HG03139 (cell line): ENCODE measurements around the gene TRAPPC13.
"Not testable (repeated sequence)": the region's sequence is repeated elsewhere in the genome, so short reads cannot be mapped to it uniquely, and the experiment has no call there.

Experiments
- ATAC-seq: cut with Tn5 transposase; IDR thresholded peaks from one replicate; pipeline ENCODE4 v1.9.1; 2021; ENCODE audit not compliant: unreplicated experiment

Gene TRAPPC13

DNA sequence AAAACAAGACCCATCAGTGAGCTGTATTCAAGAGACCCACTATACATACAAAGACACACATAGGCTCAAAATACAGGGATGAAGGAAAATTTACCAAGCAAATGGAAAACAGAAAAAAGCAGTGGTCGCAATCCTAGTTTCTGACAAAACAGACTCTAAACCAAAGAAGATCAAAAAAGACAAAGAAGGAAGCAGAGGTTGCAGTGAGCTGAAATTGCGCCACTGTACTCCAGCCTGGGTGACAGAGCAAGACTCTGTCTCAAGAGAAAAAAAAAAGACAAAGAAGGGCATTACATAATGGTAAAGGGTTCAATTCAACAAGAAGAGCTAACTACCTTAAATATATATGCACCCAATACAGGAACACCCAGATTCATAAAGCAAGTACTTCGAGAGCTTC is 51.2 kb downstream of the TRAPPC13 start:
- ATAC-seq: not testable (repeated sequence)

DNA sequence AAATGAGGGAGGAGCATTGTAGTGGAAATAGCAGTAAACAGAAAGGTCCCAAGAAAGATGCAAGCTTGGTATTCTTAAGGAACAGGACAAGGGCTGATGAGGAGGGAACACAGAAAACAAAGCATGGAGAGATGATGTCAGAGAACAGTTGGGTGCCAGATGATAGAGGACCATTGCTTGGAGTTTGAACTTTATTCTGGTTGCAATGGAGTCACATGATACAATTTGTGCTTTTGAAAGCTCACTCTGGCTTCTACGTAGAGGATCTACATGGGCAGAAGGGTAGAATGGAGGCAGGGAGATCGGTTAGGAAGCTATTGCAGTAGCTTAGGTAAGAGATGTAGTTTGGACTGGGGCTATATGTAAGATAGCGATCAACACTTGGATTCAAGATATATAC is 57.3 kb downstream of the TRAPPC13 start:
- ATAC-seq: no peak

DNA sequence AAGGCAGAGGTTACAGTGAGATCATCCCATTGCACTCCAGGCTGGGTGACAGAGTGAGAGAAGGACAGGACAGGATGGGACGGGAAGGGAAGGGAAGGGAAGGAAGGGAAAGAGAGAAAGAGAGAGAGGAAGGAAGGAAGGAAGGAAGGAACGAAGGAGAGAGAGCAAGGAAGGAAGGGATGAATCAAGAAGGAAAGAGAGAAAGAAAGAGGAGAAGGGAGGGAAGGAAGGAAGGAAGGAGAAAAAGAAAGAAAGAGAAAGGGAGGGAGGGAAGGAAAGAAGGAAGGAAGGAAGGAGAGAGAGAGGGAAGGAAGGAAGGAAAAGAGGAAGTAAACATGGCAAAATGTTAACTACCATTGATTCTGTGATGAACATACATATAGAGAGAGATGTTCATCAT is 68.3 kb downstream of the TRAPPC13 start:
- no peak for ATAC-seq

DNA sequence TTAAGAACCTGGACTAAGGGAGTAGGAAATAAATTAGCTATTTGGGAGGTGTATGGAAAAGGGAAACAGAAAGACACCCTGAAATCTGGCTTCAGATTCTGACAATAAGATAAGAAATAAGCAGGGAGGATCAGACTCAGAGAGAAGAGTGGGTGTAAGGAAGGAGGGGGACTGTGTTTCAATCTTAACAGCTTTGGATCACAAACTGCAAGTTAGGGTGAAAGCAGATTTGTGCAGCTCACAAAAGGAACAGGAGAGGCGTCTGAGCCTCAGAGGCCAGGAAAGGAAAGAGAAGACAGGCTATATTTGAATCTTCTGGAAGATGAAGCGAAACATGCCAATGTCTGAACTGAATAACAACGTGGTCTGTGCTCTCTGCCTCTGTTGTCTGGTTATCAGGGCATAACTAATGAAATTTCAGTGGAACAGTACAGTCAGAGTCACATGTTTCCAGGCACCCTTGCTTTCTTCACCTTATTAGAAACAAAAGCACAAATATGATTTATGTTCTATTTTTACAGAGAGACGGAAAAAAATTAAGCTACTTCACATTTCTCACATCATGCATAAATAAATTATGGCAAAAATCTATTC is 70.4 kb downstream of the TRAPPC13 start:
- no peak for ATAC-seq

DNA sequence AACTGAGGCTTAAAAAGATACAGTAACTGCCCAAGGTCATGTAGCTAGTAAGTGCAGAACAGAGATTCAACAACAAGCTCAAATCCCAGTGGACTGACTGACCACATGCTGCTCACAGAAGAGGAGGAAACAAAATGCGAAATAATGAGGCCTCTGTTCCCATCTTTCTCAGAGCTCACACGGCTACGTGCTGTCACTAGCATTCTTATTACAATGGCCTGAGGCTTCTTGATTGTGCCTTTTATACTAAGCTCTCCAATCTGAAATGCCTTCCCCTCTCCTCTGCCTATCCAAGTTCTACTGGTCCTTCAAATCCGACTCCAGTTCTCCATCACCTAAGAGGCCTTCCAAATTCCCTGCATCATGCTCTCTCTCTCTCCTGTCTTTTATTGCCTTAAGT is 71.1 kb downstream of the TRAPPC13 start:
- ATAC-seq: no peak

DNA sequence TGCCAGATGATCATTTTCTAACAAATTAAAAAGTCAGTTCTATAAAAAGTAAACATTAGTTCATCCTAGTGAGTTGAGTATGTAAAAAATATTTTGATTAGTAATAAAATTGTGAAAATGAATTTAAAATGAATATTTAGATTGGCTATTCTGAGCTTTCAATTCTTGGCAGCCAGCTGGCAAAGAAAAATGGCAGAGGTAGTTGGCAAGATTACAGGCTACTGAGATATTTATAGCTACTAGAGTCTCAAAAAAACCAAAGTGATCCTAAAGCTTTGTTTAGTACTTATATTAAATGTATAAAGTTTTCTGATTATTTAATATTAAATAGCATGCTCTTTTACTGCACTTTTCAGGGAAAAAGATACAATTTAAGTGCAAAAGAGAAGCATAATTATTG is 72.1 kb downstream of the TRAPPC13 start:
- no peak for ATAC-seq

DNA sequence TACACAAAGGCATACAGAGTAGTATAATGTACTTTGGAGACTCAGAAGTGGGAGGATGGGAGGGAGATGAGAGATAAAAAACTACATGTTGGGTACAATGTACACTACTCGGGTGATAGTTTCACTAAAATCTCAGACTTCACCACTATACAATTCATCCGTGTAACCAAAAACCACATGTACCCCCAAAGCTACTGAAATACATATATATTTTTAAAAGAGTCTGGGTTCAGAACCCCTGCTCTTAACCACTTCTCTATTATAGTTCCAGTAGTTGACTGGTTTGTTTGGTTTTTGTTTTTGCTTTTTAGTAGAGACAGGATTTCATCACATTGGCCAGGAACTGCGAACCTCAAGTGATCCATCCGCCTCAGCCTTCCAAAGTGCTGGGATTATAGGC is 74.5 kb downstream of the TRAPPC13 start:
- no peak for ATAC-seq

DNA sequence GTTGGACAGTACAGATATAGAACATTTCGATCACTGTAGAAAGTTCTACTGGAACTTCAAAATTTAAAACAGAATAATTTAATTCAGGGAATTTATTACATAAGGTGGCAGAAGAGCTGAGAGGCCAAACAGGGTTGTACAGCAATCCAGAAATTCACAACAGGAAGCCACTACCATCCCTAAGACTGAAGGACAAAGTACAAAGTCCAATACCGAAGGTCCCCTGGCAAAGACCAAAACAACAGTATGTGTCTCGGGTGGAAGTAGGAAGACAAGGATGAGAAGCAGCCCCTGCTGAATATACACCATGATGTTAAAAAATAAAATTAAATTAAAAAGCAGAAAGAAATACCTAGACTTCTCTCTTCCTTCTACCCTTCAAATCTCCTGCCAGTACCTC is 77.2 kb downstream of the TRAPPC13 start:
- no peak for ATAC-seq

DNA sequence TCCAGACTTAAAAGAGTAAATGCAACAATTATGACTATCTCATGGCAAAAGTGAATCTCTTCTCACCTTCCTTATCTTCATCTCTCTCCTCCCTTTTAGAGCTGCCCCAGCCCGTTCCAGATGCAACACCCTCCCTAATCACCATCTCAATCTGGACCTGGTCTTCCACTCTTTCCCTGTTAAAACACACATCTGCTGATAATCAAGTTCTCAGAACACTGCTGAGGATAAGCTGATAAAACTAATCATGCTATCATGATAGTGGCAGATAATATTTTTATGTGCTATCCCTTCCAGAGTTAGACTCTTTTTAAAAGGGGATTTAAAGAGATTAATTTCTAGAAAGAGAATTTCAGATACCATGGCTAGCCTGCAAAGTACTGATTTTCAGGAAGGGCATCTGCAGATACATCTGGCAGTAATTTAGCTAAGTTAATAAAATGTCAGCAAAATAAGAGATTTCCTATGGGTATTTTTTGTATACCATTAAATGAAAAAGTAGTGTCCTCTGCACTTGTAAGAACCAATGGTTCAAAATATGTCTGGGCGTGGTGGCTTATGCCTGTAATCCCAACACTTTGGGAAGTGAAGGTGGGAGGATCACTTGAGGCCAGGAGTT is 79.9 kb downstream of the TRAPPC13 start:
- ATAC-seq: no peak

DNA sequence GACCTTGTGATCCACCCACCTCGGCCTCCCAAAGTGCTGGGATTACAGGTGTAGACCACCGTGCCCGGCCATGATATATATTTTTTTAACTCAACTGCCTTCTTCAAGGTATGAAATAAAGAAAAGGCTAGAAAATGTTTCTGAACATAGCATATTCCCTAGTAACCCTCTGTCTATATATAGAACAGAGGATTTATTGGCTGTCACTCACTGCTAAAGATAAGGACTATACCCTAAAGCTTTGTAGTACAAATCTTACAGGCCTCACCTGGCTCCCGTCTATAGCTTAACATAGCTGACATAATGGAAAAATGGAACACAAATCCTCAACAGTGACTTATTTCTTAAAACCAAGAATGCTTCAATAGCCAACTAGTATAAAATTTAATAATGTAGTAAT is 82.8 kb downstream of the TRAPPC13 start:
- no peak for ATAC-seq

DNA sequence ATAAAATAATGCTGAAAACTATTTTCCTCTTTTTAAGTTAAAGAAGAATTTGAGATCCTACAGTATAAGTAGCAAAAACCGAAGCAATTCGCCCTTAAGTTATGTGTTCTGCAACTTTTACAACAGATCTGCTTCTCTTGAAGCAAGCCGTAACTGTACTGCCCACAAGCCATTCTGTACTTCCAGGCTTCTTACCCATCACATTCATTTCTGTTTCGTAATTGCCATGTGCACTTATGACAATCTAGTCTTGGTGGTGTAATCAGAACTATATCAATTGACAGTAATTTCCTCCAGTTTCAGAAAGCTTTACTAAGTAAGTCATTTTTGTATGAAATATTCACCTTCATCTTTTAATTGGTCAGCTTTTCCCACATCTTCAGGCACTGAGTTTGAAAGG is 83.3 kb downstream of the TRAPPC13 start:
- ATAC-seq: no peak
